ENCODE data around the gene PIP4K2A. TPM values are rescaled to one million over a fixed set of nuclear protein-coding genes. Genes with fewer than 3 reads are reported as not detected.

Gene PIP4K2A
- total and polyA plus RNA-seq, 2 donors (not counting 3 experiments of a cell fraction or from before 2014, with no cell fraction given): 11.8 to 32.6 TPM

- Histone ChIP-seq H3K27ac (ENCODE audit: insufficient read depth, low read depth, low read length) (no peak overlapping the region), H3K79me2 (ENCODE audit: control insufficient read depth, insufficient read depth, low read length) (no peaks in the 10 kb centered on the region), H3K36me3 (ENCODE audit: control insufficient read depth in 2 of 2, extremely low read depth in 1 of 2, insufficient read depth in 2 of 2, low read length in 2 of 2) (no peaks in the 10 kb centered on the region), H3K4me3 (replicated peaks in 1 of 3; ENCODE audit: insufficient read depth in 1 of 3, low read depth in 1 of 3, low read length in 3 of 3) (no peak overlapping the region), H3K4me1 (ENCODE audit: control insufficient read depth, extremely low read depth, insufficient read depth, low read length) (no peaks in the 10 kb centered on the region), H2AFZ (ENCODE audit: low read depth, low read length) (no peak overlapping the region), H3K27me3 (ENCODE audit: control insufficient read depth in 2 of 2, insufficient read depth in 2 of 2, low read length in 2 of 2) (peaks cover 14 to 18% of the 10 kb centered on the region in 2 experiments), H3K9ac (replicated peaks; ENCODE audit: extremely low read depth, insufficient read depth, low read length) (no peak overlapping the region), H4K20me1 (replicated peaks; ENCODE audit: control insufficient read depth, extremely low read depth, insufficient read depth, low read length) (no peaks in the 10 kb centered on the region), H3K9me3 (replicated peaks; ENCODE audit: control insufficient read depth, insufficient read depth, low read length) (no peaks in the 10 kb centered on the region), H3K9me1 (replicated peaks; ENCODE audit: control insufficient read depth, extremely low read depth, insufficient read depth, low read length) (no peaks in the 10 kb centered on the region), H3K4me2 (ENCODE audit: insufficient read depth, low read length) (no peak overlapping the region)
- intact Hi-C loops (cut with micrococcal nuclease): no loop called here
- FAIRE-seq (no peak), DNase-seq (ENCODE audit: low read depth, low spot score) (no peak)
- POLR2A ChIA-PET: no interaction called here
- dilution Hi-C loops (cut with MboI; ENCODE audit: extremely low pct_ligation_motif_present, low sequenced_read_pairs): no loop called here
- BruUV-seq (replicated peaks): no TSS peak
- TF ChIP-seq GATA2 (IDR thresholded peaks at IDR 0.05; ENCODE audit: insufficient read depth, insufficient read length, low read depth, low read length) (no peak), CTCF (IDR thresholded peaks at IDR 0.05; ENCODE audit: extremely low read depth in 1 of 2, insufficient read depth in 1 of 2, low read depth in 1 of 2, low read length in 2 of 2) (no peak), MYC (IDR thresholded peaks at IDR 0.05; ENCODE audit: low read depth, low read length) (no peak), FOS (IDR thresholded peaks at IDR 0.05; ENCODE audit: borderline replicate concordance, insufficient read depth, low read length) (no peak)
- CTCF ChIA-PET: no interaction called here
Observed at GRCh38 chr10:22503315-22504088, 210.9 kb downstream of the PIP4K2A start.

GRCh38 chr10:22501863-22502262 is 212.5 kb downstream of the PIP4K2A start:
- Histone ChIP-seq H3K27me3 (ENCODE audit: control insufficient read depth in 2 of 2, insufficient read depth in 2 of 2, low read length in 2 of 2) (peaks cover 14 to 18% of the 10 kb centered on the region in 2 experiments), H3K9me3 (replicated peaks; ENCODE audit: control insufficient read depth, insufficient read depth, low read length) (no peaks in the 10 kb centered on the region), H3K4me2 (ENCODE audit: insufficient read depth, low read length) (no peak overlapping the region), H3K79me2 (ENCODE audit: control insufficient read depth, insufficient read depth, low read length) (no peaks in the 10 kb centered on the region), H3K36me3 (ENCODE audit: control insufficient read depth in 2 of 2, extremely low read depth in 1 of 2, insufficient read depth in 2 of 2, low read length in 2 of 2) (no peaks in the 10 kb centered on the region), H3K4me3 (replicated peaks in 1 of 3; ENCODE audit: insufficient read depth in 1 of 3, low read depth in 1 of 3, low read length in 3 of 3) (no peak overlapping the region), H3K9ac (replicated peaks; ENCODE audit: extremely low read depth, insufficient read depth, low read length) (no peak overlapping the region), H3K27ac (ENCODE audit: insufficient read depth, low read depth, low read length) (no peak overlapping the region), H2AFZ (ENCODE audit: low read depth, low read length) (no peak overlapping the region), H3K4me1 (ENCODE audit: control insufficient read depth, extremely low read depth, insufficient read depth, low read length) (no peaks in the 10 kb centered on the region), H4K20me1 (replicated peaks; ENCODE audit: control insufficient read depth, extremely low read depth, insufficient read depth, low read length) (no peaks in the 10 kb centered on the region), H3K9me1 (replicated peaks; ENCODE audit: control insufficient read depth, extremely low read depth, insufficient read depth, low read length) (no peaks in the 10 kb centered on the region)
- intact Hi-C loops (cut with micrococcal nuclease) (no loop called here), dilution Hi-C loops (cut with MboI; ENCODE audit: extremely low pct_ligation_motif_present, low sequenced_read_pairs) (no loop called here)
- TF ChIP-seq POLR2A (IDR thresholded peaks at IDR 0.05; ENCODE audit: low read depth, low read length) (no peak), CTCF (IDR thresholded peaks at IDR 0.05; ENCODE audit: extremely low read depth in 1 of 2, insufficient read depth in 1 of 2, low read depth in 1 of 2, low read length in 2 of 2) (no peak), GATA2 (IDR thresholded peaks at IDR 0.05; ENCODE audit: insufficient read depth, insufficient read length, low read depth, low read length) (no peak), EZH2 (IDR thresholded peaks at IDR 0.05; ENCODE audit: borderline replicate concordance, low read depth, low read length, severe bottlenecking) (no peak), POLR2AphosphoS5 (IDR thresholded peaks at IDR 0.05; ENCODE audit: insufficient read depth, low read depth, low read length) (no peak), JUN (IDR thresholded peaks at IDR 0.05; ENCODE audit: borderline replicate concordance, insufficient read depth, insufficient read length, low read depth) (no peak), MAX (IDR thresholded peaks at IDR 0.05; ENCODE audit: insufficient read depth, insufficient read length) (no peak), FOS (IDR thresholded peaks at IDR 0.05; ENCODE audit: borderline replicate concordance, insufficient read depth, low read length) (no peak), MYC (IDR thresholded peaks at IDR 0.05; ENCODE audit: low read depth, low read length) (no peak)
- POLR2A ChIA-PET: no interaction called here
- BruUV-seq (replicated peaks): no TSS peak
- FAIRE-seq: no peak
- CTCF ChIA-PET: no interaction called here
- DNase-seq (ENCODE audit: low read depth, low spot score): no peak
